OCI-LY1 (cell line): ENCODE data around the gene SPAG4.

Experiments
- CTCF ChIP-seq: fragments of 200-600 bp; sonication (generic), shearing (Covaris generic); IDR thresholded peaks from 2 replicates; pipeline ENCODE4 v1.5.1; 2017; ENCODE audit warnings: mild to moderate bottlenecking, antibody characterized with exemption, low read length, moderate library complexity, mixed read lengths
- EZH2 ChIP-seq: fragments of 200-600 bp; sonication (generic), shearing (Covaris generic); IDR thresholded peaks from 2 replicates; pipeline ENCODE4 v1.8.0; 2017; ENCODE audit warnings: borderline replicate concordance, mixed run types, mild to moderate bottlenecking, antibody characterized with exemption, low read length, moderate library complexity, mixed read lengths

GRCh38 chr20:35572838-35573237 is 42.8 kb upstream of the SPAG4 start:
- TF ChIP-seq EZH2 (no peak), CTCF (no peak)
